Measurements from ENCODE around the gene EDC3.
"Not testable (repeated sequence)": the region's sequence is repeated elsewhere in the genome, so short reads cannot be mapped to it uniquely, and the experiment has no call there.

The EDC3 gene

GRCh38 chr15:74709892-74710291, 14.1 kb upstream of the EDC3 start:
- DNase-seq = no peak

DNA sequence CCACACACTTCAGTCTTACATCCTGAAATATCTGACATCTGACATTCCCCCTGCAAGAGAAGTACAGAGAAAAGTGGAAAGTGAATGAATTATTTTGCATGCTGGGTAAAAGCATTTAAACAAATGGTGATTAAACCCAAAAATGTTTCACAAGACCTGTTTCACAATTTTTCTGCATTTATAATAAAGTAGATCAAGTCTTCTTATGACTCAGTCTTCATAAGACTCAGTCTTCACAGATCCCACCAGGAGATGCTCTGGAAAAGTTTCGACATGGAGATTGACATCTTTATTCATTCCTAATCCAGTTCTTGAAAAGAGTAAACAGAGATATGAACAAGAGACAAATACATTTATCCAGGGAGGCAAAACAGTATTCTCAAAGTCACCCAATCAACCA, 13.2 kb upstream of the EDC3 start:
- no peak for DNase-seq

GRCh38 chr15:74696808-74697207, 984 bp upstream of the EDC3 start:
- no peak for DNase-seq

DNA sequence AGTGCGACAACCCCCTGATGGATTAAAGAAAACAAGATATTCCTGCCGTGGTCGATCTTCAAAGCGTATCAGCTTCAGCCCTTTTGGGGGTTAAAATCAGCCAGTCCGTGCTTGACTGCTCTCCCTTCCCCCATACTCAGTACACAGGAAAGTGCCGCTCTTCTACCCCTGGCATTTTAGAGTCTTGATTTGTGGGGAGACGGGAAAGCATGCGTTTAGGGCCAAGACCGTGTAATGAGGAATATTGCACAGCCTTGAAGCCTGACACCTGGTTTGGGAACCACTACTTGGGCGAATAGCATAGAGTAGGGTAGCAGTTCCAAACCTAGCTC, 540 bp upstream of the EDC3 start:
- no peak for DNase-seq

DNA sequence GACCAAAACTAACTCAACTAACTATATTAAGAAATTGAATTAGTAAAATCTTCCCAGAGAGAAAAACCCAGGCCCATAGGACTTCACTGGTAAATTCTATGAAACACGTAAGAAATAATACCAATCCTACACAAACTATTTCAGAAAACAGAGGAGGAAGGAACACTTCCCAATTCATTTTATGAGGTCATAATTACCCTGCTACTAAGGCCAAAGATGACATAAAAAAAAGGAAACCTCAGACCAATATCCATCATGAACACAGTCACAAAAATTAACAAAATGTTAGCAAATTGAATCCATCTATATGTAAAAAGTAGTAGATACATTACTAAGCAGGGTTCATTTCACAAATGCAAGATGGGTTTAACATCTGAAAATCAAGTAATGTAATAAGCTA, 3.5 kb downstream of the EDC3 start:
- DNase-seq = no peak

DNA sequence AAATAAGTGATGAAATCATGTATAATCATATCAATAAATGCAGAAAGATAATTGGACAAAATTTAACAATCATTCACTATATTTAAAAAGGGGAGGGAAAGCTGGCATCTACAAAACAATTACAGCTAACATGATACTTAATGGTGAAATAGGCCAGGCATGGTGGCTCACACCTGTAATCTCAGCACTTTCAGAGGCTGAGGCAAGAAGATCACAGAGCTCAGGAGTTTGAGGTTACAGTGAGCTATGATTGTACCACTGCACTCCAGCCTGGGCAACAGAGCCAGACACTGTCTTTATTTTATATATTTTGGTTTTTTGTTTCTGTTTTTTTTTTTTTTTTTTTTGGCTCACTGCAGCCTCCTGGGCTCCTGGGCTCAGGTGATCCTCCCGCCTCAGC, 12.1 kb downstream of the EDC3 start:
- no peak for DNase-seq

DNA sequence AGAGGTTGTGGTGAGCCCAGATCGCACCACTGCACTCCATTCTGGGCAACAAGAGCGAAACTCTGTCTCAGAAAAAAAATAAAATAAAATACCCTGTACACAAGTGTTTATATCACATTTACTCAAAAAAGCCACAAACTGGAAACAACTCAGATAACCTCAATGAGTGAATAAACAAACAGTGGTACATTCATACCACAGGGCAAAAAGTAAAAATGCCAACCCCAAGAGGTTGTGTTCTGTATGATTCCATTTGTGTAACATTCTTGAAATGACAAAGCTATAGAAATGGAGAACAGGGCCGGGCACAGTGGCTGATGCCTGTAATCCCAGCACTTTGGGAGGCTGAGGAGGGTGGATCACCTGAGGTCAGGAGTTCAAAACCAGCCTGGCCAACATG, 12.9 kb downstream of the EDC3 start:
- no peak for DNase-seq

GRCh38 chr15:74680456-74680855, 15.4 kb downstream of the EDC3 start:
- no peak for DNase-seq

DNA sequence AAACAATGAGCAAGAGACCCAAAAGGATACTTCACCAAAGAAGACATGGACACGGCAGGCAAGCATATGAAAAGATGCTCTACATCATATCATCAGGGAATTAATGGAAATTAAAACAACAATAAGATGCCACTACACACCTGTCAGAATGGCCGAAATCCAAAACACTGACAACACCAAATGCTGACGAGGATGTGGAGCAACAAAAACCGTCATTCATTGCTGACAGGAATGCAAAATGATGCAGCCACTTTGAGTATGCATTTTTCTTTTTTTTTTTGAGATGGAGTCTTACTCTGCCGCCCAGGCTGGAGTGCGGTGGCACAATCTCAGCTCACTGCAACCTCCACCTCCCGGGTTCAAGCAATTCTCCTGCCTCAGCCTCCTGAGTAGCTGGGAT, 19.0 kb downstream of the EDC3 start:
- DNase-seq = no peak

GRCh38 chr15:74674161-74674560, 21.7 kb downstream of the EDC3 start:
- DNase-seq = no peak

DNA sequence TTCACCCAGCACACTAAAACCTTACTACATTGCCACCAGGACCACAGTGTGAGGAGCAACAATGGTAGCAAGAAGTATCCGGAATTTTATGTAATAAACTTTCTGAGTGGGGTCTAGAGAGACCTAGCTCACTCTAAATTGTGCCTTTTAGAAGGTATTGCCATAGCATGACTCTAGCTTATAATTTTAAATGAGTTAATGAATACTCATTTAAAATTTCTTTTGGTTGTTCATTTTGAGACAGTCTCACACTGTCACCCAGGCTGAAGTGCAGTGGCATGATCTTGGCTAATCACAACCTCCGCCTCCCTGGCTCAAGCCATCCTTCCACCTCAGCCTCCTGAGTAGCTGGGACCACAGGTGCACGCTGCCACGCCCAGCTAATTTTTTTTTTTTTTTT, 26.2 kb downstream of the EDC3 start:
- no peak for DNase-seq

DNA sequence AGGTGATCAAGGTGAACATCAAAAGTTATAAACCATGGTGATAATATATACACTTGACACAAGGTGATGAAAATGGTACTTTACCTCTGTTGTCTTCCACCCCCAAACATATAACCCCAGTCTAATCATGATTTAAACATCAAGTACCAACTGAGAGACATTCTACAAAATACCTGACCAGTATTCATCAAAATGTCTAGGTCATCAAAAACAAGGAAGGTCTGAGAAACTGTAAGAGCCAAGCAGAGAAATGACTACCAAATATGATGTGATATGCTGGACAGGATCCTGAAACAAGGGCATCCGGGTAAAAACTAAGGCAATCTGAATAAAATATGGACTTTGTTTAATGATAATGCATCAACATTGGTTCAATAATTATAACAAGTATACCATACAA, 27.8 kb downstream of the EDC3 start:
- DNase-seq = no peak

- no peak for DNase-seq
These were observed 31.2 kb downstream of the EDC3 start for GRCh38 chr15:74664670-74665069.

DNA sequence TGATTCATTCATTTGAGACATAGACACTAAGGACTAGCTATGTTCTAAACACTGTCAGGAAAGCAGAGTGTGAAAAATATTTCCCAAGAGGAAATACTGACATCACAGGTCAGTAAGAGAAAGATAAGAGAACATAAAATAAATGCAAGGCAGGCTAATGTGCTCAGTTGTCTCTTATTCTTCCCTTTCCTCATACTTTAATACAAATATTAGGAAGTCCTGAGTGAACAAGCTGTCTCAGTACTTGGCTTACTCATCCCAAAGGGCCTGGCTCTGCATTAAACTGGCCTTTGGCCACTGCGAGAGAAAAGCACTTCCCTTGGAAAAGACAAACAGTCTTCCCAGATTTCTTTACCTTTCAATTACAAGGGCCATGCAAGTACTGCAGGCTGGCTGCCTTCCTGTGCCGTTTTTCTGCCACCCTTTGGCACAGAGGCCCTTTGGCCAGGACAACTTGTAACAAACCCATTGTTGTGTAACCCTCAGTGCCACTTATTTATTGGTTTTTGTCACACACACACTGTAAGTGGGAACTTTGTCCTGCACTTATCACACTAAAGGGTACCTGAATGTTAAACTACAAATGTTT, 31.7 kb downstream of the EDC3 start:
- no peak for DNase-seq

- DNase-seq = no peak
These were observed 32.4 kb downstream of the EDC3 start for GRCh38 chr15:74663303-74664027.

GRCh38 chr15:74662064-74662860, 33.6 kb downstream of the EDC3 start:
- DNase-seq = no peak

DNA sequence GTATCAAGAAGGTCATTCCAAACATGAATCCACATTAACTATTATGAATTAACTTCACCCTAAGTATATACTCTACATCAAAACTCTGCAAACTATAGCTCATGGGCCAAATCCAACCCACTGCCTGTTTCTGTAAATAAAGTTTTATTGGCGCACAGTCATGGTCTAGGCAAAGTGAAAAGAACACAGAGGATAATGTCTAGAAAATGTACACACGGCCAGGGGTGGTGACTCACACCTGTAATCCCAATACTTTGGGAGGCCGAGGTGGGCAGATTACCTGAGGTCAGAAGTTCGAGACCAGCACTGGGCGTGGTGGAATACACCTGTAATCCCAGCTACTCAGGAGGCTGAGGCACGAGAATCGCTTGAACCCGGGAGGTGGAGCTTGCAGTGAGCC, 34.5 kb downstream of the EDC3 start:
- not testable (repeated sequence) for DNase-seq

- no peak for DNase-seq
These were observed 38.0 kb downstream of the EDC3 start for GRCh38 chr15:74657846-74658245.

GRCh38 chr15:74656935-74657535, 38.8 kb downstream of the EDC3 start:
- DNase-seq = no peak

DNA sequence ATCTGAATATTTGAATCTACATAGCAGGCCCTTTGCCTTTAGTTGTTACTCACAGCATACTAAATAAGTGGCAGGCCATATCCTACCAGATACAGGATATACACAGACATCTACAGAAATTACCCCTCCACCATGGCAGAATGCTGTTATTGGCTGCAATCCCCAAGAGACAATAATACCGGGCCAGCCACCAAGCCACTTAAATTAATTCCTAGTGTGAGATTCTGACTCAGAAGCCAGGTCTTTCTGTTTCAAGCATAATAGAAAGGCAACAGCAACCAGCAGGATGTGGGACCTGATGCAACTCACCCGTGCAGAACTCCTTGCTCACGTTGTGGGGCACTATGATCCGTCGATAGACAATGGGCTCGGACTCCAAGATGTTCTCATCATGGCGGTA, 40.4 kb downstream of the EDC3 start:
- no peak for DNase-seq

DNA sequence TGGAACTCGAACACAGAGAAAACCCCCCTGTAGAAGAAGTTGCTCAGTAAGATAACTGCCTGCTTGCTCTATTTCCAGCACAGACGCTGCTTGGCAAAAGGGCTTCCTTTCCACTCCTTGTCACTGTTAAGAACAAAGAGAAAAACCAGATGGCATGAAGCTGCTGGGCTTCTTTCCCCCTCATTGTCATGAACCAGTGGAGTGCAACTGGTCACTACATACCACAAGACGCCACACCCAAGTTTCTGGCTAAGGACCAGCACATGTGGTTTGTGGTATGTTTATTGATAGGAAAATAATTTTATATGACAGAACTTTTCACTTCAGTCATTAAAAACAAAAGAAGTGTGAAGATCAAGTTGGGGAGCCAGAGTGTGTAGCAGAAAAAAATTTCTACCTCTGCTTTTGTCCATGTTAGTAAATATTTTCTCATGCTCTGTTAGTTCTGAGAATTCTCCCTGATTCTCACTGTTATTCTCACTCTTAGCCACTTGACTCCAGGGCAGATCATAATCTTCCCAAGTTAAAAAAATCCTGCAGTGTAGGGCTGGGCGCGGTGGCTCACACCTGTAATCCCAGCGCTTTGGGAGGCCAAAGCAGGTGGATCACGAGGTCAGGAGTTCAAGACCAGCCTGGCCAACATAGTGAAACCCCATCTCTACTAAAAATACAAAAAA, 42.3 kb downstream of the EDC3 start:
- DNase-seq = no peak

GRCh38 chr15:74651242-74651741, 44.5 kb downstream of the EDC3 start:
- DNase-seq = no peak

All from CD4-positive, alpha-beta T cell treated with Interleukin-6 for 4 hours (primary cell).